Tongue (tissue), 1 donor: ENCODE data around the gene NXT2. TPM values are rescaled to one million over a fixed set of nuclear protein-coding genes. Genes with fewer than 3 reads are reported as not detected.

Experiments
- total RNA-seq: library from RNA; depleted of rRNA; stranded (reverse); fragments of >200 nt; gene quantifications from one replicate; pipeline ENCODE4 v1.2.3, GENCODE V29; 2014

Gene NXT2
- total RNA-seq, 1 donor from 2014 or later = 11.1 TPM

Other genes starting within 250 kb of the NXT2 start
- not detected for gene GUCY2F, start 54.8 kb upstream of the NXT2 start, total RNA-seq
- gene KCNE5, start 88.3 kb downstream of the NXT2 start, total RNA-seq = 33.6 TPM
- 38.1 TPM for gene ACSL4, start 196.4 kb downstream of the NXT2 start, total RNA-seq